Measurements from ENCODE around the gene ARHGAP22. TPM values are rescaled to one million over a fixed set of nuclear protein-coding genes. Genes with fewer than 3 reads are reported as not detected.

ARHGAP22 gene
- total and polyA plus RNA-seq, 2 experiments from 2014 or later: 4.8 to 10.7 TPM

- H2AFZ ChIP-seq: no peak overlapping the region
- no peaks in the 10 kb centered on the region; the same call in 2 of the 3 replicates for H3K36me3 Mint-ChIP-seq (ENCODE audit: low read depth)
- H3K4me1 Mint-ChIP-seq: peaks cover 16% of the 10 kb centered on the region
- no peaks in the 10 kb centered on the region for H3K4me1 ChIP-seq (ENCODE audit: insufficient read depth)
- DNase-seq (ENCODE audit: low spot score) (peak; percentile 16), ATAC-seq (peak; percentile 42)
- peaks cover 2% of the 10 kb centered on the region for H3K27me3 Mint-ChIP-seq (ENCODE audit: insufficient read depth, low read depth, poor library complexity)
- no peak overlapping the region for H3K4me3 ChIP-seq
- H3K27me3 ChIP-seq (ENCODE audit: insufficient read depth): no peaks in the 10 kb centered on the region
- H3K9me3 Mint-ChIP-seq: no peaks in the 10 kb centered on the region
- no peak overlapping the region for H3K4me3 Mint-ChIP-seq
- no peaks in the 10 kb centered on the region; the same call in 1 of the 2 replicates for H4K20me1 ChIP-seq (replicated peaks; ENCODE audit: insufficient read depth)
- TF ChIP-seq REST (IDR thresholded peaks at IDR 0.05; ENCODE audit: unreplicated experiment) (no peak), CTCF (conservative IDR thresholded peaks at IDR 0.05; ENCODE audit: low read depth in 2 of 2) (0 out of 4 replicates have a peak, but pooled peaks of 1 of the 2 experiments have one; percentile 14)
- H3K27ac ChIP-seq (ENCODE audit: low read depth): no peak overlapping the region
- 0 out of 2 replicates have a peak, but pooled peaks cover 5% of the 10 kb centered on the region for H3K9me2 ChIP-seq (ENCODE audit: insufficient read depth)
- no peaks in the 10 kb centered on the region for H3F3A ChIP-seq (replicated peaks; ENCODE audit: low read depth)
- H3K4me2 ChIP-seq: no peak overlapping the region
- H3K27ac Mint-ChIP-seq: no peak overlapping the region
- H3K36me3 ChIP-seq (ENCODE audit: insufficient read depth): no peaks in the 10 kb centered on the region
- no peaks in the 10 kb centered on the region for H3K79me2 ChIP-seq (replicated peaks; ENCODE audit: insufficient read depth)
Measured at GRCh38 chr10:48439581-48440041, 165.3 kb downstream of the ARHGAP22 start.

- Histone ChIP-seq H3K27ac (ENCODE audit: low read depth) (no peak overlapping the region), H3K9me2 (ENCODE audit: insufficient read depth) (0 out of 2 replicates have a peak, but pooled peaks cover 5% of the 10 kb centered on the region), H3F3A (replicated peaks; ENCODE audit: low read depth) (no peaks in the 10 kb centered on the region), H3K79me2 (replicated peaks; ENCODE audit: insufficient read depth) (no peaks in the 10 kb centered on the region), H3K27me3 (ENCODE audit: insufficient read depth) (no peaks in the 10 kb centered on the region), H3K36me3 (ENCODE audit: insufficient read depth) (no peaks in the 10 kb centered on the region), H4K20me1 (replicated peaks; ENCODE audit: insufficient read depth) (no peaks in the 10 kb centered on the region; the same call in 1 of the 2 replicates), H3K4me2 (no peak overlapping the region), H3K4me3 (no peak overlapping the region), H3K4me1 (ENCODE audit: insufficient read depth) (no peaks in the 10 kb centered on the region), H2AFZ (no peak overlapping the region)
- Mint-ChIP-seq H3K36me3 (ENCODE audit: low read depth) (no peaks in the 10 kb centered on the region; the same call in 2 of the 3 replicates), H3K27me3 (ENCODE audit: insufficient read depth, low read depth, poor library complexity) (no peaks in the 10 kb centered on the region), H3K27ac (no peak overlapping the region), H3K4me1 (peaks cover 10% of the 10 kb centered on the region), H3K4me3 (no peak overlapping the region), H3K9me3 (no peaks in the 10 kb centered on the region)
- DNase-seq (ENCODE audit: low spot score) (no peak), ATAC-seq (no peak)
- no peak for TF ChIP-seq EZH2phosphoT487 (IDR thresholded peaks at IDR 0.05; ENCODE audit: unreplicated experiment)
- TF ChIP-seq CREB1 (CRISPR knock-in tag; IDR thresholded peaks at IDR 0.05; ENCODE audit: low read depth): no peak
- TF ChIP-seq POLR2AphosphoS5 (IDR thresholded peaks at IDR 0.05; ENCODE audit: low read depth): no peak
- no peak for TF ChIP-seq STAT1 (IDR thresholded peaks at IDR 0.05; ENCODE audit: unreplicated experiment)
- no peak for TF ChIP-seq ZNF462 (CRISPR knock-in tag; IDR thresholded peaks at IDR 0.05)
- TF ChIP-seq ETS1 (IDR thresholded peaks at IDR 0.05): no peak
Measured at GRCh38 chr10:48439031-48439430, 165.8 kb downstream of the ARHGAP22 start.

All from GM23338 (cell line).